Aorta (tissue), 5 donors: Measurements from ENCODE around the gene PTGIR. TPM values are rescaled to one million over a fixed set of nuclear protein-coding genes. Genes with fewer than 3 reads are reported as not detected.

Experiments used
- ATAC-seq: fragments of 200-7000 bp; cut with Tn5 transposase; one replicate; pipeline ENCODE4 v1.9.1; 2022; ENCODE audit warnings: moderate library complexity; ENCODE audit not compliant: low FRiP score
- DNase-seq, 2 donors: peaks; one replicate each; pipeline ENCODE4 v3.0.0-alpha.2; 2020
- H3K27ac ChIP-seq, 2 donors: one replicate each; pipeline ENCODE4 v1.5.1; 2013; ENCODE audit warnings: low read length in 2 of 2, mild to moderate bottlenecking in 2 of 2, moderate library complexity in 2 of 2, control low read depth in 1 of 2, inconsistent platforms in 1 of 2, low read depth in 1 of 2
- H3K27me3 ChIP-seq, 2 donors: one replicate each; pipeline ENCODE4 v1.6.1; 2013; ENCODE audit warnings: control low read depth in 1 of 2, low read length in 1 of 2, mild to moderate bottlenecking in 1 of 2, moderate library complexity in 1 of 2; ENCODE audit not compliant: insufficient read depth in 2 of 2, control insufficient read depth in 1 of 2
- H3K36me3 ChIP-seq, 2 donors: one replicate each; pipeline ENCODE4 v1.6.1; 2013; ENCODE audit warnings: control low read depth in 1 of 2, low read length in 1 of 2, mild to moderate bottlenecking in 1 of 2; ENCODE audit not compliant: insufficient read depth in 2 of 2, control insufficient read depth in 1 of 2
- H3K4me1 ChIP-seq, 2 donors: one replicate each; pipeline ENCODE4 v1.6.1; 2013; ENCODE audit warnings: low read length in 2 of 2, control low read depth in 1 of 2, mild to moderate bottlenecking in 1 of 2, moderate library complexity in 1 of 2; ENCODE audit not compliant: insufficient read depth in 2 of 2, control insufficient read depth in 1 of 2
- H3K4me3 ChIP-seq, 2 donors: one replicate each; pipeline ENCODE4 v1.5.1; 2013; ENCODE audit warnings: low read length in 2 of 2, control low read depth in 1 of 2, mild to moderate bottlenecking in 1 of 2
- H3K9me3 ChIP-seq: one replicate; pipeline ENCODE4 v1.6.1; 2013; ENCODE audit warnings: mild to moderate bottlenecking, low read length; ENCODE audit not compliant: control insufficient read depth
- WGBS, 2 donors: extraction: QIAGEN DNeasy Blood & Tissue Kit; methylation state at CpG; one replicate each; pipeline ENCODE4 v1.1.7; 2013; 5-methylcytosine and 5-hydroxymethylcytosine counted together
- intact Hi-C, 2 donors: fragments of 100-400 bp; cut with DNase I; formaldehyde crosslinking; loops; one replicate each; pipeline versions ENCODE4 v1.14.2 to v1.15.0; 2022
- polyA plus RNA-seq, 2 donors: library from polyadenylated mRNA; stranded (reverse); fragments of 200-250 nt; gene quantifications; one replicate each; pipeline ENCODE4 v1.2.3, GENCODE V29; 2013
- total RNA-seq, 2 donors: library from RNA; stranded (reverse); fragmentation: NEBNext Ultra II Directional; extraction: Animal tissue kit (Norgen Biotek cat#: 25700); gene quantifications; one replicate each; pipeline ENCODE4 v1.2.1, GENCODE V29; 2021
- donor health status: healthy with polysubstance abuse.
- donor health status: Bipolar disorder and iron deficiency.
- donor health status: DM: no; HTN: no; CAD: no.
- donor health status: DM: no; HTN: no; CAD: no.
- donor health status: DM: yes; HTN: yes; CAD: no.

PTGIR gene
- total and polyA plus RNA-seq, 4 donors, result 17.3 to 119 (median 70.6) TPM

DNA sequence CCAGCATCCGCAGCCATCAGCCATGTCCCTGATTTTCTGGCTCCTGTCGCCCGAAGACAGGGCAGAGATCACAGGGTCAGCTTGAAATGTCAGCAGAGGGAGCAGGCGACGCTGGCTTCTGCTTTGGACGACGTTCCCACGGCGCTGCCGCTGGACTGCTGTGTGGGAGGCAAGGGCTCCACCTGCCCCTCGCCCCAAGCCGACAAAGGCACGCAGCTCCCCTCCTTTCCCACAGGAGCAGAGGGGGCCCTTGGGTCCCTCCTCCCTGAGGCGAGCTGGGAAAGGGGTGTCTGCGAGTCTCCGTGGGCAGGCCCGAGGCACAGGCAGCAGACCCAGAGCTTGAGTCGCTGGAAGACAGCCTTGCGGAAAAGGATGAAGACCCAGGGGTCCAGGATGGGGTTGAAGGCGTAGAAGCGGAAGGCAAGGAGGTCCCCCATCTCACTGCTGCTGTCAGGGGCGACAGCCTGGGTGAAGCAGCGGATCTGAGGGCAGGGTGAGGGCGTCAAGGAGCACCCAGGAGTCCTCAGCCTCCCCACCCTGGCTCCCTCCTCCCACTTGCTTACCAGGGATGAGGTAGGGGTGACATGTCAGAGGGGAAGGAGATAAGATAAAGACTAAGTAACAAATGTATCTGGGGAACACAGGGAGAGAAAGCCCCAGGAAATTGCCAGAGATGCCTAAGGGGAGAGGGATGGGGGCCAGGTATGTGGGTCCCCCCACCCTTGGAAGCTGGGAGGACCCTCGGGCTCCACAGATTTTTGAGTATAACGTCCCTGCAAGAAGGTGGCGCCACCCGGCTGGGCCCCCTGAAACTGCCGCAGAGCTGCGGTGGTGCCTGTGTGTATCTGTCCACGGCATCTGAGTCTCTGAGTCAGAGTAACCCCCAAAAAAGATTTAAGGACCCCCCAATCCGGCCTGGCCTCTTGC lies 3.4 kb downstream of the PTGIR start:
- H3K4me3 ChIP-seq, result peak overlapping the region; percentile 3 to 39
- peak overlapping the region; percentile 78 to 84 for H3K27ac ChIP-seq
- H3K36me3 ChIP-seq, result no peaks in the 10 kb centered on the region
- ATAC-seq (no peak), DNase-seq (peak in 1 of 2 donors; percentile 47)
- H3K4me1 ChIP-seq, result peaks cover 0 to 2% of the 10 kb centered on the region in 2 donors
- 11 to 14% methylated on average over 31 to 32 of the region's 32 CpGs for WGBS, 2 donors
- no peaks in the 10 kb centered on the region for H3K27me3 ChIP-seq
- intact Hi-C loops, result no loop called here
- H3K9me3 ChIP-seq, result no peaks in the 10 kb centered on the region

GRCh38 chr19:46620716-46621115 lies 4.2 kb downstream of the PTGIR start:
- Histone ChIP-seq H3K36me3 (no peaks in the 10 kb centered on the region), H3K9me3 (no peaks in the 10 kb centered on the region), H3K27ac (peak overlapping the region; percentile 6 to 78), H3K4me3 (peak overlapping the region in 1 of 2 donors; percentile 39), H3K4me1 (peaks cover 0 to 2% of the 10 kb centered on the region in 2 donors), H3K27me3 (no peaks in the 10 kb centered on the region)
- peak; percentile 86 to 91 for DNase-seq
- intact Hi-C loops, result no loop called here
- 8 to 11% methylated on average over 6 of the region's 6 CpGs for WGBS, 2 donors
- ATAC-seq, result peak; percentile 57

DNA sequence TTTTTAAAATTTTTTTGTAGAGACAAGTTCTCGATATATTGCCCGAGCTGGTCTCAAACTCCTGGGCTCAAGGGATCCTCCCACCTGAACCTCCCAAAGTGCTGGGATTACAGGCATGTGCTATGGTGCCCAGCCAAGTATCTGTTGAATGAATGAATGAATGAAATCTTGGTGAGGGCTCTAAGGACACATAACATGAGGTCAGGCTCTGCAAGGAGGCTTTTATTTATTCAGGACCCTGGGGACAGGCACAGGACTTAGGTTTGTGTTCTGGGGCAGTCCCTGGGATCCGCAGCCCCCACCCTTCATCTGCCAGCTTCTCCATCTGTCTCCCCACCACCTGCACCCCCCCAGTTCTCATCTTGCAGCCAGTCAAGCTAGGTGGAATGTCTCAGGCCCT lies 4.6 kb downstream of the PTGIR start:
- WGBS, 2 donors, result 52 to 55% methylated on average over 3 of the region's 3 CpGs
- H3K36me3 ChIP-seq, result no peaks in the 10 kb centered on the region
- intact Hi-C loops, result no loop called here
- ATAC-seq (no peak), DNase-seq (no peak)
- peaks cover 0 to 2% of the 10 kb centered on the region in 2 donors for H3K4me1 ChIP-seq
- no peak overlapping the region for H3K4me3 ChIP-seq
- no peaks in the 10 kb centered on the region for H3K9me3 ChIP-seq
- H3K27me3 ChIP-seq, result no peaks in the 10 kb centered on the region
- H3K27ac ChIP-seq, result peak overlapping the region; percentile 4 to 6

- no peak for DNase-seq
- no peaks in the 10 kb centered on the region for H3K36me3 ChIP-seq
- WGBS, 2 donors, result 19 to 22% methylated on average over 9 of the region's 9 CpGs
- H3K9me3 ChIP-seq, result no peaks in the 10 kb centered on the region
- H3K27ac ChIP-seq, result no peak overlapping the region
- intact Hi-C loops, result no loop called here
- no peak overlapping the region for H3K4me3 ChIP-seq
- H3K4me1 ChIP-seq, result peaks cover 0 to 2% of the 10 kb centered on the region in 2 donors
- no peak for ATAC-seq
- no peaks in the 10 kb centered on the region for H3K27me3 ChIP-seq
Observed at GRCh38 chr19:46618670-46619231, 6.1 kb downstream of the PTGIR start.

- peak in 1 of 2 donors; percentile 45 for DNase-seq
- no peaks in the 10 kb centered on the region for H3K9me3 ChIP-seq
- H3K27ac ChIP-seq, result no peak overlapping the region
- no peak for ATAC-seq
- H3K4me3 ChIP-seq, result no peak overlapping the region
- peaks cover 0 to 2% of the 10 kb centered on the region in 2 donors for H3K4me1 ChIP-seq
- H3K36me3 ChIP-seq, result no peaks in the 10 kb centered on the region
- whole genome bisulfite sequencing, 2 donors, result 70 to 77% methylated on average over 6 of the region's 6 CpGs
- intact Hi-C loops, result no loop called here
- H3K27me3 ChIP-seq, result no peaks in the 10 kb centered on the region
Observed at GRCh38 chr19:46617601-46618000, 7.3 kb downstream of the PTGIR start.

GRCh38 chr19:46616631-46617322 lies 8.1 kb downstream of the PTGIR start:
- ATAC-seq (no peak), DNase-seq (peak; percentile 65 to 84)
- Histone ChIP-seq H3K27me3 (no peaks in the 10 kb centered on the region), H3K36me3 (no peaks in the 10 kb centered on the region), H3K27ac (no peak overlapping the region), H3K4me1 (peaks cover 0 to 2% of the 10 kb centered on the region in 2 donors), H3K9me3 (no peaks in the 10 kb centered on the region), H3K4me3 (no peak overlapping the region)
- WGBS, 2 donors, result 14 to 15% methylated on average over 17 of the region's 17 CpGs
- intact Hi-C loops, result no loop called here

DNA sequence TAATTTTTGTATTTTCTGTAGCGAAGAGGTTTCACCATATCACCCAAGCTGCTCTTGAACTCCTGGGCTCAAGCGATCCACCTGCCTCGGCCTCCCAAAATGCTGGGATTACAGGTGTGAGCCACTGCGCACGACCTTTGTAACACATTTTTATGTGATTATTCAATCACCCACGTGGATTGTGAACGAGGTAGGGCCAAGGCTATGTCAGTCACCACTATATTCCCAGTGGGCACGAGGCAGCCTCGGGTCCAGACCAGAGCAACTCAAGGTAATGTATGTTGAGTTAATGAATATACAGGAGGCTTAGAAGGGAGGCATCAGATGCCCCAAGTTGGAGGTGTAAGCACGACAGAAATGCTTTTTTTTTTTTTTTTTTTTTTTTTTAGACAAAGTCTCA lies 8.9 kb downstream of the PTGIR start:
- WGBS, 2 donors, result 79% methylated on average over 10 of the region's 10 CpGs
- no peaks in the 10 kb centered on the region for H3K27me3 ChIP-seq
- no peak overlapping the region for H3K27ac ChIP-seq
- H3K4me3 ChIP-seq, result no peak overlapping the region
- peak; percentile 6 to 69 for DNase-seq
- ATAC-seq, result no peak
- intact Hi-C loops, result no loop called here
- H3K9me3 ChIP-seq, result no peaks in the 10 kb centered on the region
- no peaks in the 10 kb centered on the region for H3K36me3 ChIP-seq
- peaks cover 0 to 2% of the 10 kb centered on the region in 2 donors for H3K4me1 ChIP-seq

GRCh38 chr19:46614114-46614722 lies 10.7 kb downstream of the PTGIR start:
- no peak overlapping the region for H3K27ac ChIP-seq
- DNase-seq (peak; percentile 90 to 95), ATAC-seq (peak; percentile 91)
- no peak overlapping the region for H3K4me3 ChIP-seq
- peaks cover 0 to 2% of the 10 kb centered on the region in 2 donors for H3K4me1 ChIP-seq
- no peaks in the 10 kb centered on the region for H3K27me3 ChIP-seq
- no peaks in the 10 kb centered on the region for H3K9me3 ChIP-seq
- intact Hi-C loops, result loop anchor here in 1 of 2 donors (1.0 kb wide), 1 partner anchor 48 kb away; no protein-coding TSS in a partner anchor
- H3K36me3 ChIP-seq, result no peaks in the 10 kb centered on the region
- WGBS, 2 donors, result 3 to 5% methylated on average over 12 of the region's 12 CpGs
